ENCODE results near the gene DUSP5.

Gene DUSP5

DNA sequence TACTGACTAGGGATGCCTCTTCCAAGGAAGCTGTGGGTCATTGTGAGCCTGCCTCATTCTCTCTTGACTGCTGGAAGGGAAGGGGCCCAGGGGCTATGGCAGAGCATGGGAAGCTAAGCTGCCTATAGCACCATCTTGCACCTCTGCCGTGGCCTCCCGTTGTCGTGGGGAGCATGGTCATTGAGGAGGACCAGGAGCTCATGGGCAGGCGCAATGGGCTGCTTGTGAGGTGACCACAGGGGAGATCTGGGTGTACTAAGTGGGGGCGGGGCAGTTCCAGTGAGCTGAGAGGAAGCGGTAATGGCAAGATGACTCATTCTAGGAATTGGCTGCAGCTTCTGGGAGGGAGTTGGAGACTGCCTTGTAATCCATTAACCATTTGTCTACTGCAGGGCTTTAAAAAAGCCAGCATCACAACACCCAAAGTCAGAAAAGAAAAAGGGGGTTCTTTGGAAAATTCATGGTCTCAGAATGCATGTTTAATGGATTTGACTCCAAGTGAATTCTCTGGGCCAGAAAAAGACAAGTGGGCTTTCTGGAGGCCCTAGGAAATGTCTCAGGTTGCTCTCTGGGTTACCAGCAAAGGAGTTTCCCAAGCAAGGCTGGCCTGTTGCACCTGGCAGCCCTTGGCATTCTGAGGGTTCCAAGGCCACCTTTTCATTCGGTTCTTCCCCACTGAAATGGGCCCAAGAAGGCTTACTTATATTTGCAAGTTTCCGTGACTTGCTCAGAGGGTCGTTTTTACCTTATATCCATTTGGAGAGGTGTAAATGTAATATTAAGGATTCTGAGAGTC, 3.6 kb downstream of the DUSP5 start:
- DNase-seq, result no peak

- no peak for DNase-seq
Observed at GRCh38 chr10:110502072-110502845, 4.6 kb downstream of the DUSP5 start.

- no peak for DNase-seq
Observed at GRCh38 chr10:110502851-110503301, 5.2 kb downstream of the DUSP5 start.

DNA sequence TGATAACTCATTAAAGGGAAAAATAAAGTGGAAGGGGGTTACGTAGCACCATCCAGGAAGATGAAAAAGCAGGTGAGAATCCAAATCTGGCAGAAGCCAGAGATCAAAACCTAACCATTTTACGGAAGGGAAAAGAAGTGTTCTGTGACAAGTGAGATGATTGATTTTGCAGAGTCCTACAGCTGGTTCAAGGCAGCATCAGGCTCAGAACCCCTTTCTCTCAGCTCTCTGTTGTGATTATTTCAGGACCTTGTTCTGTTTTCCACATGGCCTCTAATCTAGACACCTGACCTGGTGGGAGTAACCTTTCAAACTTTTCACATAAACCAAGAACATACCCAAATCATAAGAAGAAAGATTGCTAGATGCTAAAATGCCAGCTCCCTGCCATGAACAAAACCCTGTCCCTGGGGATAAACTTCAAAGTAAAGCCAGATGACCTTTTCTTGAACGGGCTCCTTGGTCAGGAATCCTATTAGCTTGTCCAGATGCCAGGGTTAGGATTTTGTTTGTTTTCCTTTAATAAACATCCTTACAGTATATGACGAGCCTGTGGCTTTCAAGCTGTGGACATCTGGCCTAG, 5.9 kb downstream of the DUSP5 start:
- no peak for DNase-seq

GRCh38 chr10:110504111-110504735, 6.5 kb downstream of the DUSP5 start:
- DNase-seq, result no peak

- DNase-seq, result no peak
Observed at GRCh38 chr10:110505130-110505770, 7.5 kb downstream of the DUSP5 start.

DNA sequence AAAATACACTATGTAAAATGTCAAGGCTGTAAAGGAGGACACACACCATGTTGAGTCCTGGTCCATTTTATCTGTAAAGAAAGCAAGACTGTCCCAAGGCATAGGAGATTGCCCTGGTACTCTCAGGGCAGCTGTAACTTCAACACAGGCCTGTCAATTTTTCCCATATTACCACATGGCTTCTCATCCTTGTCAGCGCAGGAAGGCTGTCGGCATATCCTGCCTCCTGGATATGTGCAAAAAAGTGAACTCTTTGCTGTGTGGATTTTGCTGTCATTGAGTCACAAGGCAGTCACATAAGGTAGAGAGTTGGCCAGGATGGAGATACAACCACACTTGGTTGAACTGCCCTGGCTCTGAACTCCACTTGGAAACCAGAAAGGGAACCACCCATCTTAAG, 8.7 kb downstream of the DUSP5 start:
- no peak for DNase-seq

DNA sequence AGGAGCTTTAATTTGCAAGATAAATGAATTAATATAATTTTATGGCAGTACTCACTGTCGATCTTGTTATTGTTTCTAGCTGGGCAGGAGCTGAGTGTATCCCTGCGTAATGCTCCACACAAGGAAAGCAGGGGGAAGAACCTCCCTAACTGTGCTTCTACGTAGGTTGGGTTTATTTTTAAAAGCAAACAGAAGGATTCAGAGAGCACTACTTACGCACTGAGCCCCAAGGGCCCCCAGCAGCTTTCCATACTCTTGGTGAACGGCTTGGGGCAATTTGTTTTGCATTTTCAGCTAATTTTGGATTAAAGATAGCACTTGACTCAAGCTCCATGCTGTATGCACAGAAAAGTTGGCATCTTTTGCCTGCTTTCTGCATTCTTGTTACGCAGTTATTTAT, 9.6 kb downstream of the DUSP5 start:
- DNase-seq, result no peak

DNA sequence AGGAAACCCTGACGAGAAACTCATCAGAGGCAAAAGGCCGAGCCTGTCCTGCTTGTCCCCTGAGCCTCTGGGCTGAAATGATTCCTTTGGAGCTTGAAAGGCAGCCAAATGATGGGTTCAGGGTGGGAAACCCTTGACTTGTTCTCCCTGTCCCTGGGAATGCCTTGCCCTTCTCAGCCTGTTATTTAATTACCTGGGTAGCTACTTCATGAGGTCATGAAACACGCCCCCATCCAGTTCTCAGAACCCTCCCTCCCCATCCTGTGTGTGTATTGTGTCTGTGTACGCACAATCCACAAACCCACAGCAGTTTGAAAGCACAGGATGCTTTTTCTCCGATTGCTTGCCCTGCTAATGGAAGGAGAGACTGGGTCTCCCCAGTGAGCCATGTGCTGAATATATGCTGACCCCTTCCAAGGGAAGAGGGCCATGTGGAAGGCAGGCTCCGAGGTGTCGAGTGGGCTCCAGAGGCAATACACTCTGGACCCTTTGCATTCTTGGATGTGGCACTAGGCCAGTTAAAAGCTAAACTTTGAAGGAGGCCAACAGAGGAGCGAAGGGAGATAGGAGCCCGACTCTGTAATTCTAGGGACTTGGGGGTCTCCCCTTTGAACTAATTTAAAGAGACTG, 10.6 kb downstream of the DUSP5 start:
- DNase-seq, result no peak

GRCh38 chr10:110508806-110509544, 11.3 kb downstream of the DUSP5 start:
- DNase-seq, result no peak

DNA sequence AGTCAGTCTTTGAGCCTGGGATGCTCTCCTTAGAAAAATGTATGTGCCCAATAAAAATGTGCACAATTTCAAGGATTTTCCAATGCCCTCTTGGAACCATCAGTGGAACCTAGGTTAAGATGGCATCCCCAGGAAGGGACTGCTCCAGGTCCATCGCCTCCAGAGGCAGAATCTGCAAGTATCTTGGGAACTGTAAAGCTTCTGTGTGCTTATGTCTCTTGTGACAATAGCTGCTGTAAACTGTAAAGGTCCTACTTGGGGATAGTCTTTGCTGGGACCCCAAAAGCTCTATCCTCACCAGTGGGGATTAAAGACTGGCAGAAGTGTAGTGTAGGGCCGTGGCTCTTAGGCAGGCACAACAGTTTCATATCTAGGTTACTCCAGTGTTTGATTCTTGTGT, 11.9 kb downstream of the DUSP5 start:
- no peak for DNase-seq

GRCh38 chr10:110510086-110510485, 12.4 kb downstream of the DUSP5 start:
- DNase-seq, result no peak

- no peak for DNase-seq
Observed at GRCh38 chr10:110510730-110511129, 13.0 kb downstream of the DUSP5 start.

GRCh38 chr10:110511734-110512449, 14.2 kb downstream of the DUSP5 start:
- no peak for DNase-seq

DNA sequence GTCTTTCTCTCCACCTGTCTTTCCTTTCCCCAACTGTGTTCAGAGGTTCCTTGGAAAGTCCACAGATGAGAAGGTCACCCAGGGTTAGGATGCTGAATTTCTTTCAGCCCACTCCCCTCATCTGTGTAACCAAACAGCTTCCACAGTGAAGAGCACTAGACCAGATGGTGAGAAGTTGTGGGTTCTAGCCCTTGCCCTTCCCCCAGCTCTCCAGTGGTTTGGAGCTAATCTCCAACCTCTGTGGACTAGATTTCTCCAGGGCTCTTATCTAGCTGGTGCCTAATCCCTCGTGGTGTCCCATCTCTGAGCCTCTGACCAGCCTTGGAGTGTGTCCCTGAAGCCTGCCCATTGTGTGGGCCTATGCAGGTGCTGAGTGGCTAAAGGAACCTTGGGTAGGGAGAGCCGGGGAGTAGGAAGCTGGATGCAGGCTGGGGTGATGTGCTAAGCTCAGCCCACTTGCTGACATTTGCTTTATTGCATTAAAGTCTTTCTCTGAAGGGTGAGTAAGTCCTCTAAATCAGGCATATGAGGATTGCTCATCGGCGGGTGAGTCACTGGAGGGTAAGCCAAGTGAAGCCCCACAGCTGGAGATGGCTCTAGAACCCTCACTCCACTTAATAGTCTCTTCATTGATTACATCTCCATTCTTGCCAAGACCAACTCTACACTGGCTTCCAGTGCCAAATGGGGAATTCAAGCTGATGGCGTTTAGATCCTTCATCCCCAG, 14.9 kb downstream of the DUSP5 start:
- DNase-seq, result no peak

DNA sequence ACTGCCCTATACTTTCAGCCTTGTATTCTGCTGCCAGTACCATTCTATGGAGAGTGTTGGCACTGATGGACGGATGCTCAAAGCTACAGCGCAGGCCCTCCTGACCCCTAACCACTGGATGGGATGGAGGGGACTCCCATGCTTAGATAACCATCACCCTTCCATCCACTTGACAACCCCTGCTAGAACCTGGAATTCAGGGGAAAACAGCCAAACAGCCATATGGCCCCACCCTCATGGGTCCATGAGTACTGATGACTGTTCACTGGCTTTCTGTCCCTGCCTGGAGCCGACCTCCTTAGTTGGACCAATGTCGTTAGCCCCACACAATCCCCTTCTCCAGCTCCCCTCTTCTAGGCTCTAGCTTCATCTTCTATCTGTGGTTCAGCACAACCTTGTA, 16.2 kb downstream of the DUSP5 start:
- no peak for DNase-seq

GRCh38 chr10:110514848-110515247, 17.1 kb downstream of the DUSP5 start:
- no peak for DNase-seq

GRCh38 chr10:110516815-110517492, 19.2 kb downstream of the DUSP5 start:
- no peak for DNase-seq

DNA sequence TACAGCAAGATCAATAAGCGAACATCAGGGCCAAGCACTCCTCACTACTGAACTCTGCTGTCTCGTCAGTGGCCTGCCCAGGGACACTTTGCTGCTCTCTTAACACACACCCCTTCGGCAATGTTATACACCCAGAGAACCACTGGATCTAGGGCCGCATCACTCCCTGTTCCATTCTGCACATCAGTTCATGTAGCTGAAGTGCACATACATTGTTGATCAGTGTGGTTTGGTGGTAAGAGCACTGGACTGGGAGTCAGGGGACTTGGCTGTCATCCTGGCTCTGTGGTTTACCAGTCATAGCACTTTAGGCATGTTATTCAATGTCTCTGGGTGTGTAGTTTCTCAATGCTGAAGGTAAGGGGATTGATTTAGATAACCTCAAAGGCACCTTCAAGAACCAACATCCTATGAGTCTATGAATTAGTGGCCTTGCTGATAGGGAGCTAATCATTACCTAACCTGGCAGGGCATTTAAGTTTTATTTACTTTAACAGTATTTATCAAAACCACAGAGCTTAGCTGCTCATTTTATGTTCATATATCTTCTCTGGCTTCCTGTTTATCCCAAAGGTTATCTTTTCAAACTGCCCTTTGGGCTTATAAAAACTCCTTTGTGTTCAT, 24.8 kb downstream of the DUSP5 start:
- no peak for DNase-seq
